C4-2B (cell line): Measurements from ENCODE around the gene RALBP1.

Experiments used
- H3K27ac ChIP-seq: fragments of 450-650 bp; 2 replicates; pipeline ENCODE4 v1.5.1; 2017
- ZFX ChIP-seq: fragments of 450-650 bp; IDR thresholded peaks from 2 replicates; pipeline ENCODE4 v1.6.1; 2017
- TF ChIP-seq, protein P1 (sequence below): fragments of 450-650 bp; conservative IDR thresholded peaks from 2 replicates; pipeline ENCODE4 v1.5.1; 2017; ENCODE audit warnings: mild to moderate bottlenecking

RALBP1 gene

DNA sequence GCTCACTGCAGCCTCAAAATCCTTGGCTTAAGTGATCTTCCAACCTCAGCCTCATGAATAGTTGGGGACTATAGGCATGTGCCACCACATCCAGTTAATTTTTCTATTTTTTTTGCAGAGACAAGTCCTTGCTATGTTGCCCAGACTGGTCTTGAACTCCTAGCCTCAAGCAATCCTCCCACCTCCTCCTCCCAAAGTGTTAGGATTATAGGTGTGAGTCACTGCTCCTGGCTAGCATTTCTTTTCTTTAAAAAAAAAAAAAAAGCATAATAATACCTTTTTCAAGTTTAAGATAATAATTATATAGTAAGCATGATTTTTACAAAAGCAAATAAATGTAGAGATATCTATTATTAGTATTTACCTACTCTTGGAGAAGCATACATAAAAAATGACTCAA is 103.0 kb downstream of the RALBP1 start:
- no peak overlapping the region for H3K27ac ChIP-seq
- TF ChIP-seq, protein P1, sequence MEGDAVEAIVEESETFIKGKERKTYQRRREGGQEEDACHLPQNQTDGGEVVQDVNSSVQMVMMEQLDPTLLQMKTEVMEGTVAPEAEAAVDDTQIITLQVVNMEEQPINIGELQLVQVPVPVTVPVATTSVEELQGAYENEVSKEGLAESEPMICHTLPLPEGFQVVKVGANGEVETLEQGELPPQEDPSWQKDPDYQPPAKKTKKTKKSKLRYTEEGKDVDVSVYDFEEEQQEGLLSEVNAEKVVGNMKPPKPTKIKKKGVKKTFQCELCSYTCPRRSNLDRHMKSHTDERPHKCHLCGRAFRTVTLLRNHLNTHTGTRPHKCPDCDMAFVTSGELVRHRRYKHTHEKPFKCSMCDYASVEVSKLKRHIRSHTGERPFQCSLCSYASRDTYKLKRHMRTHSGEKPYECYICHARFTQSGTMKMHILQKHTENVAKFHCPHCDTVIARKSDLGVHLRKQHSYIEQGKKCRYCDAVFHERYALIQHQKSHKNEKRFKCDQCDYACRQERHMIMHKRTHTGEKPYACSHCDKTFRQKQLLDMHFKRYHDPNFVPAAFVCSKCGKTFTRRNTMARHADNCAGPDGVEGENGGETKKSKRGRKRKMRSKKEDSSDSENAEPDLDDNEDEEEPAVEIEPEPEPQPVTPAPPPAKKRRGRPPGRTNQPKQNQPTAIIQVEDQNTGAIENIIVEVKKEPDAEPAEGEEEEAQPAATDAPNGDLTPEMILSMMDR = no peak
- no peak for TF ChIP-seq ZFX

DNA sequence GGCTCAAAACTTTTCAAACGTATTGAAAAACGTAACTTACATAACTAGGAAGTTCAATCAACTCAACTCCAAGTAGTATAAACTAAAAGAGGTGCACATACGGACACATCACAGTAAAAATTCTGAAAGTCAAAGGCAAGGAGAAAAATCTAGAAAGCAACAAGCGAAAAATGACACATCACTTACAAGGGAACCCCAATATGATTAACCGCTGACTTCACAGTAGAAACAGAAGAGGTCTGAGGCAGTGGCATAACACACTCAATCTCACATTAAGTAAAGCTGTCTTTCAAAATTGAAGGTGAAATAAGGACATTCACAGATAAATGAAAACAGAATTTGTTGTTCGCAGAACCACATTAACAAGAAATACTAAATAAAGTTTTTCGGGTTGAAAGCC is 106.4 kb downstream of the RALBP1 start:
- H3K27ac ChIP-seq = no peak overlapping the region
- TF ChIP-seq, protein P1 = no peak
- no peak for TF ChIP-seq ZFX

DNA sequence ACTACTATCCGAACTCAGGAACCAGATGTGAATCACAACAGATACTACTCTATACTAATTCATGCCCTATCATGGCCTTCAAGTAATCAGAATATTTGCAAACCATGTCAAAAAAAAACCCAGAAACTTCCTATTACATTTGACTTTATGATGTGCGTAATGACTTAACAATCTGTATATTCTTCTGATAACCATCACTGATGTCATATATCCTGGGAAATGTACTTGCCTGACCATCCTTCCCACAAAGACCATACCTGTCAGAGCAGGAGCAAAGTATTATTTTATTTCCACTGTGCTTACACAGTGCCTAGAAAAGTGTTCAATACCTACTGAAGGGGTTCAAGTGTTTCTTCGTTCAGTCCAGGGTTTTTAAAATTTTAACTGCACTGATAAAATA is 111.5 kb downstream of the RALBP1 start:
- TF ChIP-seq, protein P1 = no peak
- no peak for TF ChIP-seq ZFX
- no peak overlapping the region for H3K27ac ChIP-seq
